SK-N-SH (cell line): ENCODE measurements around the gene VEZF1.

Source experiments
- CTCF ChIP-seq: fragments of 200-600 bp; sonication (generic); IDR thresholded peaks from 2 replicates; pipeline ENCODE4 v1.6.1; 2017; ENCODE audit warnings: antibody characterized with exemption, mild to moderate bottlenecking, moderate library complexity
- GATA2 ChIP-seq: sonication (generic); formaldehyde crosslinking; IDR thresholded peaks from 2 replicates; pipeline ENCODE4 v1.5.0; 2020; ENCODE audit warnings: mild to moderate bottlenecking, missing genetic modification reagents
- JUND ChIP-seq: IDR thresholded peaks from 2 replicates; pipeline ENCODE4 v1.4.0; 2012
- TAF1 ChIP-seq: IDR thresholded peaks from 2 replicates; pipeline ENCODE4 v1.6.1; 2012; ENCODE audit warnings: low read depth, mild to moderate bottlenecking, low read length, moderate library complexity, borderline replicate concordance
- USF1 ChIP-seq: IDR thresholded peaks from 2 replicates; pipeline ENCODE4 v1.4.0; 2012; ENCODE audit warnings: low read depth, borderline replicate concordance
- TF ChIP-seq, protein P1 (sequence below): IDR thresholded peaks from 2 replicates; pipeline ENCODE4 v1.4.0; 2012; ENCODE audit warnings: low read depth, borderline replicate concordance

DNA sequence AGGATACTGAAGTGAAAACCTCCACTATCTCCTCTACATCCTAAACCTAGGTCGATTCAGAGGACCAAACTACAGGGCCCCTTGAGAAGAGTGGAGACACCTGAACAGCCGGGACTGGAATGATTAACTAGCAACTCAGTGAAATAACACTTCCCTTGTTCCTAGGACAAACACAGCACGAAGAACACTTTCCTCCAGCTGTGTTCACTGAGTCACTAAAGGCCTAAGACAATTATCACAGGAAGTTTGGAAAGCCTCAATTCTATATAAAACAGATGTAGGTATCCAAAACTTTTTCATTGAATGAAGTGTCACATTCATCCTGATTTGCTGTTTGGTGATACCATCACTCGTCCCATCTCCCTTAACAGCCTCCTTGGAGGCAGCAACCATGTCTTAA lies 17.3 kb downstream of the VEZF1 start:
- no peak for TF ChIP-seq USF1
- TF ChIP-seq TAF1 = no peak
- peak; percentile 45; the same call in 1 of the 2 replicates for TF ChIP-seq JUND
- TF ChIP-seq GATA2 = no peak
- TF ChIP-seq, protein P1, sequence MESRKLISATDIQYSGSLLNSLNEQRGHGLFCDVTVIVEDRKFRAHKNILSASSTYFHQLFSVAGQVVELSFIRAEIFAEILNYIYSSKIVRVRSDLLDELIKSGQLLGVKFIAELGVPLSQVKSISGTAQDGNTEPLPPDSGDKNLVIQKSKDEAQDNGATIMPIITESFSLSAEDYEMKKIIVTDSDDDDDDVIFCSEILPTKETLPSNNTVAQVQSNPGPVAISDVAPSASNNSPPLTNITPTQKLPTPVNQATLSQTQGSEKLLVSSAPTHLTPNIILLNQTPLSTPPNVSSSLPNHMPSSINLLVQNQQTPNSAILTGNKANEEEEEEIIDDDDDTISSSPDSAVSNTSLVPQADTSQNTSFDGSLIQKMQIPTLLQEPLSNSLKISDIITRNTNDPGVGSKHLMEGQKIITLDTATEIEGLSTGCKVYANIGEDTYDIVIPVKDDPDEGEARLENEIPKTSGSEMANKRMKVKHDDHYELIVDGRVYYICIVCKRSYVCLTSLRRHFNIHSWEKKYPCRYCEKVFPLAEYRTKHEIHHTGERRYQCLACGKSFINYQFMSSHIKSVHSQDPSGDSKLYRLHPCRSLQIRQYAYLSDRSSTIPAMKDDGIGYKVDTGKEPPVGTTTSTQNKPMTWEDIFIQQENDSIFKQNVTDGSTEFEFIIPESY = peak; percentile 29; the same call in 1 of the 2 replicates
- TF ChIP-seq CTCF = no peak
